GM18951 (cell line): ENCODE results near the gene PQBP1.
A peak's percentile ranks its signal among the peaks of the same experiment; 100 is the strongest.

Experiments used
- POLR2A ChIP-seq: IDR thresholded peaks from 4 replicates; pipeline ENCODE4 v1.6.1; 2011; ENCODE audit warnings: mild to moderate bottlenecking; ENCODE audit not compliant: insufficient read length, insufficient read depth; ENCODE audit errors: extremely low read depth
- in situ Hi-C: fragments of 300-500 bp; cut with MboI; formaldehyde crosslinking; loops from one replicate; pipeline ENCODE4 v1.12.0; 2022; ENCODE audit warnings: low sequenced_read_pairs, mixed read lengths, inconsistent platforms; ENCODE audit not compliant: unreplicated experiment

Gene PQBP1

GRCh38 chrX:48920718-48921104 lies 23.0 kb downstream of the PQBP1 start:
- no peak for TF ChIP-seq POLR2A
- in situ Hi-C loops = no loop called here

GRCh38 chrX:48923771-48924170 lies 26.0 kb downstream of the PQBP1 start:
- TF ChIP-seq POLR2A = no peak
- in situ Hi-C loops = no loop called here

GRCh38 chrX:48924270-48924669 lies 26.5 kb downstream of the PQBP1 start:
- in situ Hi-C loops = no loop called here
- no peak for TF ChIP-seq POLR2A

GRCh38 chrX:48927123-48927522 lies 29.4 kb downstream of the PQBP1 start:
- in situ Hi-C loops = no loop called here
- no peak for TF ChIP-seq POLR2A

- in situ Hi-C loops = no loop called here
- no peak for TF ChIP-seq POLR2A
Measured at GRCh38 chrX:48927736-48928382, 30.1 kb downstream of the PQBP1 start.

- no peak for TF ChIP-seq POLR2A
- in situ Hi-C loops = no loop called here
Measured at GRCh38 chrX:48933757-48934156, 36.0 kb downstream of the PQBP1 start.

- no peak for TF ChIP-seq POLR2A
- in situ Hi-C loops = no loop called here
Measured at GRCh38 chrX:48934581-48935300, 37.0 kb downstream of the PQBP1 start.

- no peak for TF ChIP-seq POLR2A
- in situ Hi-C loops = no loop called here
Measured at GRCh38 chrX:48935301-48935670, 37.6 kb downstream of the PQBP1 start.

GRCh38 chrX:48936429-48937053 lies 38.8 kb downstream of the PQBP1 start:
- TF ChIP-seq POLR2A = no peak
- in situ Hi-C loops = no loop called here

- TF ChIP-seq POLR2A = peak; percentile 15
- in situ Hi-C loops = no loop called here
Measured at GRCh38 chrX:48937054-48937907, 39.6 kb downstream of the PQBP1 start.

GRCh38 chrX:48938721-48939425 lies 41.1 kb downstream of the PQBP1 start:
- in situ Hi-C loops = no loop called here
- TF ChIP-seq POLR2A = no peak

GRCh38 chrX:48939524-48940228 lies 41.9 kb downstream of the PQBP1 start:
- in situ Hi-C loops = no loop called here
- no peak for TF ChIP-seq POLR2A
